Measurements from ENCODE around the gene HPCAL4. TPM values are rescaled to one million over a fixed set of nuclear protein-coding genes. Genes with fewer than 3 reads are reported as not detected.

HPCAL4 gene
- total and polyA plus RNA-seq, 5 donors, result 0.89 to 5.2 (median 3.4) TPM

- Histone ChIP-seq H3K27ac (ENCODE audit: low read length) (peak overlapping the region; percentile 60), H3K9me3 (ENCODE audit: control insufficient read depth, low read length) (no peaks in the 10 kb centered on the region), H3K4me1 (ENCODE audit: control insufficient read depth, insufficient read depth, low read length) (peaks cover 12% of the 10 kb centered on the region), H3K27me3 (ENCODE audit: control insufficient read depth, insufficient read depth) (no peaks in the 10 kb centered on the region), H3K4me3 (ENCODE audit: low read length) (no peak overlapping the region)
- intact Hi-C loops (cut with DNase I), result no loop called here
- 12% methylated on average over 12 of the region's 12 CpGs for WGBS
- DNase-seq (peak; percentile 55 to 94 (median 77)), ATAC-seq (peak; percentile 78 to 89)
Measured at GRCh38 chr1:39701049-39701439, 9.8 kb upstream of the HPCAL4 start.

- Histone ChIP-seq H3K27me3 (ENCODE audit: control insufficient read depth, insufficient read depth) (no peaks in the 10 kb centered on the region), H3K9me3 (ENCODE audit: control insufficient read depth, low read length) (no peaks in the 10 kb centered on the region), H3K4me1 (ENCODE audit: control insufficient read depth, insufficient read depth, low read length) (peaks cover 12% of the 10 kb centered on the region), H3K27ac (ENCODE audit: low read length) (no peak overlapping the region), H3K4me3 (ENCODE audit: low read length) (no peak overlapping the region)
- DNase-seq (no peak), ATAC-seq (no peak)
- intact Hi-C loops (cut with DNase I), result no loop called here
- WGBS, result 68% methylated on average over 3 of the region's 3 CpGs
Measured at GRCh38 chr1:39700348-39700747, 9.1 kb upstream of the HPCAL4 start.

GRCh38 chr1:39699419-39699818 is 8.2 kb upstream of the HPCAL4 start:
- Histone ChIP-seq H3K4me3 (ENCODE audit: low read length) (no peak overlapping the region), H3K9me3 (ENCODE audit: control insufficient read depth, low read length) (no peaks in the 10 kb centered on the region), H3K4me1 (ENCODE audit: control insufficient read depth, insufficient read depth, low read length) (peaks cover 12% of the 10 kb centered on the region), H3K27ac (ENCODE audit: low read length) (no peak overlapping the region), H3K27me3 (ENCODE audit: control insufficient read depth, insufficient read depth) (no peaks in the 10 kb centered on the region)
- 98% methylated on average over 3 of the region's 3 CpGs for WGBS
- no peak for ATAC-seq
- intact Hi-C loops (cut with DNase I), result no loop called here
- DNase-seq, result no peak

GRCh38 chr1:39698568-39698967 is 7.3 kb upstream of the HPCAL4 start:
- Histone ChIP-seq H3K27ac (ENCODE audit: low read length) (no peak overlapping the region), H3K4me1 (ENCODE audit: control insufficient read depth, insufficient read depth, low read length) (peaks cover 12% of the 10 kb centered on the region), H3K4me3 (ENCODE audit: low read length) (no peak overlapping the region), H3K27me3 (ENCODE audit: control insufficient read depth, insufficient read depth) (no peaks in the 10 kb centered on the region), H3K9me3 (ENCODE audit: control insufficient read depth, low read length) (no peaks in the 10 kb centered on the region)
- ATAC-seq (no peak), DNase-seq (no peak)
- intact Hi-C loops (cut with DNase I), result no loop called here
- 89% methylated on average over 4 of the region's 4 CpGs for WGBS

GRCh38 chr1:39696448-39696847 is 5.2 kb upstream of the HPCAL4 start:
- DNase-seq (no peak), ATAC-seq (no peak)
- Histone ChIP-seq H3K27me3 (ENCODE audit: control insufficient read depth, insufficient read depth) (no peaks in the 10 kb centered on the region), H3K9me3 (ENCODE audit: control insufficient read depth, low read length) (no peaks in the 10 kb centered on the region), H3K4me3 (ENCODE audit: low read length) (no peak overlapping the region), H3K4me1 (ENCODE audit: control insufficient read depth, insufficient read depth, low read length) (peaks cover 5% of the 10 kb centered on the region), H3K27ac (ENCODE audit: low read length) (no peak overlapping the region)
- WGBS, result 48% methylated on average over 1 of the region's 1 CpG
- intact Hi-C loops (cut with DNase I), result no loop called here

GRCh38 chr1:39695016-39695415 is 3.8 kb upstream of the HPCAL4 start:
- no peak for DNase-seq
- H3K4me1 ChIP-seq (ENCODE audit: control insufficient read depth, insufficient read depth, low read length), result peaks cover 2% of the 10 kb centered on the region
- intact Hi-C loops (cut with DNase I), result no loop called here
- H3K4me3 ChIP-seq (ENCODE audit: low read length), result no peak overlapping the region
- H3K27ac ChIP-seq (ENCODE audit: low read length), result no peak overlapping the region
- H3K9me3 ChIP-seq (ENCODE audit: control insufficient read depth, low read length), result no peaks in the 10 kb centered on the region
- 4% methylated on average over 1 of the region's 1 CpG for WGBS
- no peaks in the 10 kb centered on the region for H3K27me3 ChIP-seq (ENCODE audit: control insufficient read depth, insufficient read depth)
- no peak for ATAC-seq

- no peaks in the 10 kb centered on the region for H3K27me3 ChIP-seq (ENCODE audit: control insufficient read depth, insufficient read depth)
- DNase-seq (no peak), ATAC-seq (no peak)
- H3K4me3 ChIP-seq (ENCODE audit: low read length), result no peak overlapping the region
- no peak overlapping the region for H3K27ac ChIP-seq (ENCODE audit: low read length)
- no peaks in the 10 kb centered on the region for H3K9me3 ChIP-seq (ENCODE audit: control insufficient read depth, low read length)
- intact Hi-C loops (cut with DNase I), result no loop called here
- 83% methylated on average over 1 of the region's 1 CpG for WGBS
- H3K4me1 ChIP-seq (ENCODE audit: control insufficient read depth, insufficient read depth, low read length), result peaks cover 2% of the 10 kb centered on the region
Measured at GRCh38 chr1:39694026-39694425, 2.8 kb upstream of the HPCAL4 start.

- Histone ChIP-seq H3K4me3 (ENCODE audit: low read length) (peak overlapping the region; percentile 21), H3K27me3 (ENCODE audit: control insufficient read depth, insufficient read depth) (no peaks in the 10 kb centered on the region)
- 11% methylated on average over 56 of the region's 56 CpGs for WGBS
Measured at GRCh38 chr1:39692152-39693074, 1.2 kb upstream of the HPCAL4 start.

GRCh38 chr1:39690794-39691382 is 345 bp downstream of the HPCAL4 start:
- H3K27me3 ChIP-seq (ENCODE audit: control insufficient read depth, insufficient read depth), result no peaks in the 10 kb centered on the region
- no peak for ATAC-seq
- H3K9me3 ChIP-seq (ENCODE audit: control insufficient read depth, low read length), result no peaks in the 10 kb centered on the region
- H3K27ac ChIP-seq (ENCODE audit: low read length), result no peak overlapping the region
- H3K4me1 ChIP-seq (ENCODE audit: control insufficient read depth, insufficient read depth, low read length), result peaks cover 2% of the 10 kb centered on the region
- intact Hi-C loops (cut with DNase I), result no loop called here
- 13% methylated on average over 28 of the region's 28 CpGs for WGBS
- DNase-seq, result no peak
- H3K4me3 ChIP-seq (ENCODE audit: low read length), result peak overlapping the region; percentile 21

More at GRCh38 chr1:39692152-39693074, 1.2 kb upstream of the HPCAL4 start:
- ATAC-seq (peak in 1 of 2 donors; percentile 14), DNase-seq (peak; percentile 20 to 73 (median 65))
- Histone ChIP-seq H3K4me1 (ENCODE audit: control insufficient read depth, insufficient read depth, low read length) (peaks cover 2% of the 10 kb centered on the region), H3K27ac (ENCODE audit: low read length) (no peak overlapping the region), H3K9me3 (ENCODE audit: control insufficient read depth, low read length) (no peaks in the 10 kb centered on the region)
- intact Hi-C loops (cut with DNase I), result no loop called here

- no peaks in the 10 kb centered on the region for H3K9me3 ChIP-seq (ENCODE audit: control insufficient read depth, low read length)
- H3K27ac ChIP-seq (ENCODE audit: low read length), result no peak overlapping the region
- intact Hi-C loops (cut with DNase I), result no loop called here
- WGBS, result 56% methylated on average over 2 of the region's 2 CpGs
- no peak for ATAC-seq
- H3K4me1 ChIP-seq (ENCODE audit: control insufficient read depth, insufficient read depth, low read length), result peaks cover 2% of the 10 kb centered on the region
- H3K27me3 ChIP-seq (ENCODE audit: control insufficient read depth, insufficient read depth), result no peaks in the 10 kb centered on the region
- no peak for DNase-seq
- H3K4me3 ChIP-seq (ENCODE audit: low read length), result no peak overlapping the region
Measured at GRCh38 chr1:39690225-39690624, 1.0 kb downstream of the HPCAL4 start.

GRCh38 chr1:39689635-39690034 is 1.6 kb downstream of the HPCAL4 start:
- Histone ChIP-seq H3K27me3 (ENCODE audit: control insufficient read depth, insufficient read depth) (no peaks in the 10 kb centered on the region), H3K4me1 (ENCODE audit: control insufficient read depth, insufficient read depth, low read length) (peaks cover 2% of the 10 kb centered on the region), H3K27ac (ENCODE audit: low read length) (no peak overlapping the region), H3K4me3 (ENCODE audit: low read length) (no peak overlapping the region), H3K9me3 (ENCODE audit: control insufficient read depth, low read length) (no peaks in the 10 kb centered on the region)
- DNase-seq, result no peak
- no peak for ATAC-seq
- intact Hi-C loops (cut with DNase I), result no loop called here
